Common myeloid progenitor, CD34-positive (primary cell): ENCODE results near the gene CYB5B.

ENCODE experiments used
- CTCF ChIA-PET: fragments of 350-600 bp; sonication (Branson Sonifier 250); formaldehyde crosslinking; loops from one replicate; lab custom pipeline; 2021; ENCODE audit warnings: antibody characterized with exemption; lab: Charles Lee
- POLR2A ChIA-PET: fragments of 350-600 bp; sonication (Branson Sonifier 250); formaldehyde crosslinking; loops from one replicate; lab custom pipeline; 2021; ENCODE audit warnings: antibody characterized with exemption; lab: Charles Lee
- DNase-seq, 3 donors: peaks; one replicate each; pipeline versions ENCODE4 v3.0.0 to v3.0.0-alpha.2; 2013
- H3K27ac ChIP-seq, 2 experiments: 1 replicate in 1 of 2; 2 replicates in 1 of 2; pipeline ENCODE4 v1.7.0; 2013; ENCODE audit warnings: inconsistent platforms in 2 of 2, low read length in 2 of 2, mild to moderate bottlenecking in 2 of 2, low read depth in 1 of 2, moderate library complexity in 1 of 2; ENCODE audit not compliant: severe bottlenecking in 2 of 2, insufficient read depth in 1 of 2, poor library complexity in 1 of 2
- H3K27me3 ChIP-seq, 5 experiments: replicated peaks in 2 of 5; 1 replicate in 3 of 5; 2 replicates in 2 of 5; pipeline versions ENCODE4 v1.6.1 to v1.7.0; 2013; ENCODE audit warnings: low read length in 4 of 5, mild to moderate bottlenecking in 2 of 5, moderate library complexity in 2 of 5, inconsistent platforms in 1 of 5; ENCODE audit not compliant: insufficient read depth in 5 of 5, control insufficient read depth in 4 of 5
- H3K36me3 ChIP-seq, 4 experiments: 1 replicate in 2 of 4; 2 replicates in 2 of 4; pipeline versions ENCODE4 v1.6.1 to v1.7.0; 2013; ENCODE audit warnings: low read length in 3 of 4, control low read depth in 1 of 4, mild to moderate bottlenecking in 1 of 4; ENCODE audit not compliant: control insufficient read depth in 4 of 4, insufficient read depth in 4 of 4
- H3K4me1 ChIP-seq, 4 experiments: 1 replicate in 3 of 4; 2 replicates in 1 of 4; pipeline versions ENCODE4 v1.6.1 to v1.7.1; 2013; ENCODE audit warnings: low read length in 3 of 4, mild to moderate bottlenecking in 3 of 4, control low read depth in 1 of 4, inconsistent platforms in 1 of 4, moderate library complexity in 1 of 4; ENCODE audit not compliant: control insufficient read depth in 4 of 4, insufficient read depth in 4 of 4; ENCODE audit errors: control extremely low read depth in 1 of 4
- H3K4me3 ChIP-seq, 7 experiments: 1 replicate in 4 of 7; 2 replicates in 3 of 7; pipeline versions ENCODE4 v1.5.1 to v1.7.0; 2013; ENCODE audit warnings: mild to moderate bottlenecking in 7 of 7, low read length in 6 of 7, moderate library complexity in 6 of 7, inconsistent platforms in 2 of 7, low read depth in 2 of 7, control low read depth in 1 of 7; ENCODE audit not compliant: insufficient read depth in 4 of 7, control insufficient read depth in 1 of 7; ENCODE audit errors: extremely low read depth in 1 of 7
- H3K9me3 ChIP-seq, 5 experiments: 1 replicate in 4 of 5; 2 replicates in 1 of 5; pipeline versions ENCODE4 v1.6.1 to v1.7.1; 2013; ENCODE audit warnings: low read length in 4 of 5, mild to moderate bottlenecking in 2 of 5, inconsistent platforms in 1 of 5, low read depth in 1 of 5, moderate library complexity in 1 of 5; ENCODE audit not compliant: control insufficient read depth in 4 of 5, insufficient read depth in 2 of 5; ENCODE audit errors: control extremely low read depth in 1 of 5
- WGBS: methylation state at CpG from one replicate; pipeline ENCODE4 v1.1.5; 2013; ENCODE audit not compliant: insufficient coverage; 5-methylcytosine and 5-hydroxymethylcytosine counted together

The CYB5B gene

DNA sequence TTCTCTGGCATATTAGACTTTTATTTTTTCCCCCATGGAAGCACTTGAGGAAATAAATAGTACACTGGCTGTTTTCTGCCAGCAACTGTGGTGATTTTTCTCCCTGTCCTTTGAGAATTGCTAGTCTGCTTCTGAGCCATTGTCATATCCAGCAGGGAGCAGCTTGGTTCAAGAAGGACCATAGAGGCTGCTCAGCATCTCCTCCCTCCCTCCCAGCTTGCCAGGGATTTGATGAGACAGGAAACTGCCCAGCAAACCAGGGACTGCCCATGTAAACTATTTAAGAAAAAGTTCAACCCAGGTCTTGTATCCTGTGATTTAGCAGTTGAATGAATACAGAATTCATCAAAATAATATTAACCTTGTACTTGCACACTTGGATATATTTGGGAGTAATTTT is 39.5 kb downstream of the CYB5B start:
- no peaks in the 10 kb centered on the region for H3K9me3 ChIP-seq
- H3K27ac ChIP-seq, result no peak overlapping the region
- ChIA-PET POLR2A (interaction anchor here (0.6 kb wide), 1 partner anchor 58 kb away, joined by 3 read pairs; no protein-coding TSS in a partner anchor), CTCF (interaction anchor here (1.0 to 1.4 kb wide), 4 partner anchors 10 to 89 kb away, joined by 3 read pairs; no protein-coding TSS in a partner anchor)
- peaks cover 4 to 47% (median 16%) of the 10 kb centered on the region in 4 experiments for H3K36me3 ChIP-seq
- H3K4me3 ChIP-seq, result no peak overlapping the region
- no peaks in the 10 kb centered on the region for H3K27me3 ChIP-seq
- no peak for DNase-seq
- H3K4me1 ChIP-seq, result peaks cover 15 to 38% (median 28%) of the 10 kb centered on the region in 4 experiments

DNA sequence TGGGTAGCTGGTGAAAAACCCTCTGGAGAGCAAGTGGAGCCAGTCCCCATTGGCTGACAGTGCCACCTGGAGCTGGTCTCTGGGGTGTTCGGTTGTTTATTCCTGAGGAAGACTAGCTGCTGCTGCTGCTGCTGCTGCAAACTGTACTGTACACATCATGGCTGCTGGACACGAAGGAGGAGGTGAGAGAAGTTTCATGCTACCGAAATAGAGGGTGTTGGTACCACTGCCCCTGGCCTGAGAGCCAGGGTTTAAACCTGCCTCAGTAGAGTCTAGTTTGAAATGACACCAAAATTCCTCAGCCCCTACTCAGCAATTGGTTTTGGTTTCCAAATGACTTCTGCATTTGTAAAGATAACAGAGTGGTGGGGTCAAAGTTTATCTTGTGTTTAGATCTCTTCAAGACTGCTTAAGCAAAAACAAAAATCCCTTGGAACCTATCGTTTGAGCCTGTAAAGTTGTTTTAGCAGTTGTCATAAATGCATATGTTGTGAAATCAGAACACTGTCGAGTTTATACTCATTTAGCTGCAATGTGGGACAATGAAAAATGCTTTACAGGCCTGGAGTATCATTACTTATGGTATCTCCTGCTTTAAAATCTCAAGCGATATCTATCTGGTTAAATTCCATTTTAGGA is 40.8 kb downstream of the CYB5B start:
- peak in 2 of 3 donors; percentile 44 to 57 for DNase-seq
- Histone ChIP-seq H3K27ac (no peak overlapping the region), H3K9me3 (no peaks in the 10 kb centered on the region), H3K4me3 (peak overlapping the region in 1 of 7 experiments; percentile 30), H3K36me3 (peaks cover 4 to 38% (median 8%) of the 10 kb centered on the region in 4 experiments), H3K4me1 (peaks cover 20 to 50% (median 41%) of the 10 kb centered on the region in 4 experiments), H3K27me3 (no peaks in the 10 kb centered on the region)
- ChIA-PET CTCF (interaction anchor here (1.4 to 1.7 kb wide), 3 partner anchors 67 to 97 kb away, joined by 3 to 5 read pairs (median 3); no protein-coding TSS in a partner anchor), POLR2A (interaction anchor here (0.6 to 0.8 kb wide), 2 partner anchors 9 to 77 kb away, joined by 3 read pairs; no protein-coding TSS in a partner anchor)
- WGBS, result 53% methylated on average over 2 of the region's 6 CpGs

DNA sequence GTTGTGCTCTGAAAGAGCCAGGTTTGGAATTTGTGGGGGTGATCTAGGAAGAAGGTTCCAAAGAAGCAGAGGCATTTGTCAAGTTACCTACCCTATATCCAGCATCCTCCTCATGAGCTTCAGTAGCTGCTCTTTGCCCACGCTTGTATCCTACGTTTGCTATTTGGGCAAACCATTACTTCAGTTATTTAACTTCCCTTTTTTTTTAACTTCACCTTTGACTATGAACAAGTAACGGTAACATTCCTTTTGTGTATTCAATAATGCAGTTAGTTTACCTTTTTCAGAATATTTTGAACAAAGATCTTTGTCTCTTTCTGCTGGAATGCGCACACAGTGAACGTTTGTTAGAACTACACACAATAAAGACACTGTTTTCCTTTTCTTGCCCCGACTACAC is 41.5 kb downstream of the CYB5B start:
- POLR2A ChIA-PET, result interaction anchor here (0.6 kb wide), 1 partner anchor 78 kb away, joined by 3 read pairs; no protein-coding TSS in a partner anchor
- CTCF ChIA-PET, result interaction anchor here (1.7 kb wide), 1 partner anchor 68 kb away, joined by 5 read pairs; no protein-coding TSS in a partner anchor
- DNase-seq, result peak in 2 of 3 donors; percentile 50 to 56

DNA sequence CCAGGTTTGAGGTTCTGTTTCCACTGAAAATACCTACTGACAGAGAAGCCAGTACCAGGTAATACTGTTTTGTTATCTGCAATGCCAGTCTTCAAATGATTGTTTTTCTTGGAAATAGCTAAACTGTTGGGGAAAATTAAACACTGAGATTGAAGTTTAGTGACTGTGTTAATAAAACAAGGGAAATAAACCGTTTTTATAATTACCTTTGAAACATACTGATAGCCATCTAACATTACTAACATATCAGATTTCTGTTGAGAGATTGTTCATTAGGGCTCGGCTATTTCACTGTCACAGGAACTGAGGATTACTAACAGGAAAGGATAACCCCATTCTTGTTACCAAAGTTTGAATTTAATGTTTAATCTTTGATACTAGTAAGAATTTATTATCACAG is 42.1 kb downstream of the CYB5B start:
- ChIA-PET CTCF (no interaction called here), POLR2A (interaction anchor here (1.0 kb wide), 1 partner anchor 13 kb away, joined by 4 read pairs; no protein-coding TSS in a partner anchor)
- H3K9me3 ChIP-seq, result no peaks in the 10 kb centered on the region
- H3K4me1 ChIP-seq, result peaks cover 20 to 63% (median 51%) of the 10 kb centered on the region in 4 experiments
- H3K27me3 ChIP-seq, result no peaks in the 10 kb centered on the region
- H3K36me3 ChIP-seq, result peaks cover 3 to 30% (median 6%) of the 10 kb centered on the region in 4 experiments
- DNase-seq, result no peak
- no peak overlapping the region for H3K27ac ChIP-seq
- WGBS, result no CpG with 5 or more reads among the region's 2 CpGs
- H3K4me3 ChIP-seq, result no peak overlapping the region

More for the DNA sequence above, 41.5 kb downstream of the CYB5B start:
- Histone ChIP-seq H3K36me3 (peaks cover 4 to 36% (median 8%) of the 10 kb centered on the region in 4 experiments), H3K4me1 (peaks cover 20 to 57% (median 45%) of the 10 kb centered on the region in 4 experiments), H3K9me3 (no peaks in the 10 kb centered on the region), H3K27me3 (no peaks in the 10 kb centered on the region), H3K4me3 (no peak overlapping the region), H3K27ac (no peak overlapping the region)
- no CpG with 5 or more reads among the region's 6 CpGs for WGBS

DNA sequence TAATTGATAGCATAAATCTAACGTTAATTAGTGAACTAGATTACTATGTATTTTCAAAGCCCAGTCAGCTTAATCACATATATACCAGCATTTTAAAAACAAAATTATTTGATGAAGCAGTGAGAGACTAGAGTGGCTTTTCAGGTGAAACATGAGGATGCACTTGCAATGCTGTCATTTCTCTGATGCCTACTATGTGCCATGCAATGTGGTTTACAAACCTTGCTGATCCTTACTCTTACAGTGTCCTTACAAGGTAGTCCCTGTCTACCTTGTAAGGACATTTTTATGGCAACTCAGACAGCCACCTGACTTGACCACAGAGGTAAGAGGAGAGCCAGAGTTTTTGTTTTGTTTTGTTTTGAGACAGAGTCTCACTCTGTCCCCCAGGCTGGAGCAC is 42.7 kb downstream of the CYB5B start:
- DNase-seq, result no peak
- ChIA-PET POLR2A (interaction anchor here (1.0 kb wide), 1 partner anchor 13 kb away, joined by 4 read pairs; no protein-coding TSS in a partner anchor), CTCF (no interaction called here)
- Histone ChIP-seq H3K36me3 (peaks cover 3 to 27% (median 5%) of the 10 kb centered on the region in 4 experiments), H3K27me3 (no peaks in the 10 kb centered on the region), H3K4me3 (no peak overlapping the region), H3K27ac (no peak overlapping the region), H3K4me1 (peaks cover 20 to 63% (median 51%) of the 10 kb centered on the region in 4 experiments), H3K9me3 (no peaks in the 10 kb centered on the region)
- no CpG with 5 or more reads among the region's 1 CpG for WGBS

DNA sequence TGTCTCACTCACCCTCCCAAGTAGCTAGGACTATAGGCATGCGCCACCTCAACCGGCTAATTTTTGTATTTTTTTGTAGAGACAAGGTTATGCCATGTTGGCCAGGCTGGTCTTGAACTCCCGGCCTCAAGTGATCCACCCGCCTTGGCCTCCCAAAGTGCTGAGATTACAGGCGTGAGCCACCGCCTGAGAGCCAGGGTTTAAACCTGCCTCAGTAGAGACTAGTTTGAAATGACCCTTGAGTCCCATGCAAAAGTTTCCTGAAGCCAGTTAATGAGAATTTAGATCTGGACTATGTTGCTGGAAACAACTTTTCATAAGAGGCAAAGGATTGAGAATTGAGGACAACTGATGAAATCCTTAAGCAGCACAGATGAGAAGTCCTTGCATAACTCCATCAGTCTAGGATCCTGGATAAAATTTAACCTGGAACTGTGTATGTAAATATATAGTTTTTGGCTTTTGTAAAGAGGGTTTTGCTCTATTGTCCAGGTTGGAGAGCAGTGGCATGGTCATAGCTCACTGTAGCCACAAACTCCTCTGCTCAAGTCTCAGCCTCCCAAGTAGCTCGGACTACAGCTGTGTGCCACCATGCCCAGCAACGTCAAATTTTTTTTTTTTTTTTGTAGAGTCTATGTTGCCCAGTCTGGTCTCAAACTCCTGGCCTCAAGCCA is 43.2 kb downstream of the CYB5B start:
- H3K9me3 ChIP-seq, result no peaks in the 10 kb centered on the region
- 75% methylated on average over 6 of the region's 8 CpGs for WGBS
- POLR2A ChIA-PET, result interaction anchor here (1.0 to 1.2 kb wide), 2 partner anchors 14 kb away, joined by 3 to 4 read pairs; no protein-coding TSS in a partner anchor
- peaks cover 20 to 63% (median 51%) of the 10 kb centered on the region in 4 experiments for H3K4me1 ChIP-seq
- CTCF ChIA-PET, result interaction anchor here (0.6 kb wide), 2 partner anchors 30 to 70 kb away, joined by 3 to 4 read pairs; no protein-coding TSS in a partner anchor
- no peak overlapping the region for H3K4me3 ChIP-seq
- no peak for DNase-seq
- H3K27ac ChIP-seq, result no peak overlapping the region
- H3K36me3 ChIP-seq, result peaks cover 0 to 22% (median 1%) of the 10 kb centered on the region in 4 experiments
- no peaks in the 10 kb centered on the region for H3K27me3 ChIP-seq
